Gastrocnemius medialis (tissue), 4 donors: ENCODE measurements around the gene PPFIBP1. TPM values are rescaled to one million over a fixed set of nuclear protein-coding genes. Genes with fewer than 3 reads are reported as not detected.
A peak's percentile ranks its signal among the peaks of the same experiment; 100 is the strongest.

Experiments used
- ATAC-seq, 2 donors: fragments of 150-250 bp; one replicate each; pipeline ENCODE4 v1.9.1; 2016
- DNase-seq, 2 donors: peaks; one replicate each; pipeline ENCODE4 v3.0.0-alpha.2; 2019
- H3K27ac ChIP-seq, 4 donors: fragments of 200-600 bp; sonication (generic); 1 replicate in 1 of 4; 2 replicates in 3 of 4; pipeline ENCODE4 v1.5.1; 2016 to 2018; ENCODE audit warnings: mild to moderate bottlenecking in 2 of 4, moderate library complexity in 1 of 4
- H3K27me3 ChIP-seq, 3 donors: fragments of 200-600 bp; sonication (generic) in 2 of 3; 1 replicate in 1 of 3; 2 replicates in 2 of 3; pipeline versions ENCODE4 v1.5.1 to v1.6.0; 2016 to 2019; ENCODE audit warnings: mild to moderate bottlenecking in 1 of 3, moderate library complexity in 1 of 3
- H3K36me3 ChIP-seq, 2 donors: fragments of 200-600 bp; sonication (generic) in 1 of 2; one replicate each; pipeline ENCODE4 v1.5.1; 2017 to 2018
- H3K4me1 ChIP-seq, 2 donors: fragments of 200-600 bp; sonication (generic) in 1 of 2; one replicate each; pipeline ENCODE4 v1.5.1; 2016 to 2017; ENCODE audit warnings: mild to moderate bottlenecking in 2 of 2
- H3K4me3 ChIP-seq, 4 donors: fragments of 200-600 bp; sonication (generic) in 3 of 4; 1 replicate in 1 of 4; 2 replicates in 3 of 4; pipeline ENCODE4 v1.5.1; 2016 to 2019; ENCODE audit warnings: mild to moderate bottlenecking in 2 of 4
- H3K9me3 ChIP-seq, 3 donors: fragments of 200-600 bp; sonication (generic) in 2 of 3; 1 replicate in 1 of 3; 2 replicates in 2 of 3; pipeline ENCODE4 v1.5.1; 2016 to 2019
- CTCF ChIP-seq, 5 experiments: fragments of 450-650 bp in 3 of 5; fragments of 200-600 bp in 2 of 5; sonication (generic) in 2 of 5; IDR thresholded peaks in 4 of 5; conservative IDR thresholded peaks in 1 of 5; 1 replicate in 4 of 5; 2 replicates in 1 of 5; pipeline ENCODE4 v1.5.1; 2016 to 2019; ENCODE audit warnings: antibody characterized with exemption in 5 of 5, mild to moderate bottlenecking in 3 of 5, moderate library complexity in 3 of 5
- POLR2A ChIP-seq, 2 donors: fragments of 450-650 bp; IDR thresholded peaks; one replicate each; pipeline ENCODE4 v1.6.1; 2017; ENCODE audit warnings: antibody characterized with exemption in 2 of 2, mild to moderate bottlenecking in 2 of 2, moderate library complexity in 2 of 2
- in situ Hi-C, 4 donors: fragments of 200-750 bp; cut with MboI; loops; one replicate each; pipeline versions ENCODE4 v1.15.0 to v1.8.0; 2017; ENCODE audit warnings: low sequenced_read_pairs in 4 of 4
- intact Hi-C: fragments of 100-400 bp; cut with DNase I; formaldehyde crosslinking; loops from one replicate; pipeline ENCODE4 v1.15.1; 2023; ENCODE audit warnings: low total_unique reads
- total RNA-seq, 4 donors: library from RNA; depleted of rRNA; stranded (reverse); fragments of >200 nt; gene quantifications; one replicate each; pipeline versions ENCODE4 v1.1.0 to v1.2.3, GENCODE V29; 2016

The PPFIBP1 gene
- total RNA-seq, 4 donors from 2014 or later: 18.3 to 33.2 (median 27.4) TPM

- in situ Hi-C loops (no loop called here), intact Hi-C loops (loop anchor here (2.0 kb wide), 1 partner anchor 132 kb away; no protein-coding TSS in a partner anchor)
- Histone ChIP-seq H3K9me3 (no peaks in the 10 kb centered on the region), H3K36me3 (no peaks in the 10 kb centered on the region), H3K4me3 (no peak overlapping the region), H3K4me1 (peaks cover 4 to 23% of the 10 kb centered on the region in 2 donors), H3K27me3 (no peaks in the 10 kb centered on the region), H3K27ac (no peak overlapping the region)
- TF ChIP-seq CTCF (IDR thresholded peaks at IDR 0.05 in 4 of 5, conservative IDR thresholded peaks at IDR 0.05 in 1 of 5): no peak
- no peak for TF ChIP-seq POLR2A (IDR thresholded peaks at IDR 0.05)
- no peak for DNase-seq
- ATAC-seq: no peak
Measured at GRCh38 chr12:27566626-27567025, 42.6 kb downstream of the PPFIBP1 start.

- ATAC-seq (peak in 1 of 2 donors; percentile 31), DNase-seq (no peak)
- intact Hi-C loops: no loop called here
- in situ Hi-C loops: no loop called here
- Histone ChIP-seq H3K4me1 (peaks cover 17 to 23% of the 10 kb centered on the region in 2 donors), H3K36me3 (no peaks in the 10 kb centered on the region), H3K27ac (no peak overlapping the region), H3K4me3 (no peak overlapping the region), H3K27me3 (no peaks in the 10 kb centered on the region), H3K9me3 (no peaks in the 10 kb centered on the region)
- TF ChIP-seq CTCF (IDR thresholded peaks at IDR 0.05 in 4 of 5, conservative IDR thresholded peaks at IDR 0.05 in 1 of 5) (no peak), POLR2A (IDR thresholded peaks at IDR 0.05) (no peak)
Measured at GRCh38 chr12:27571463-27571862, 47.5 kb downstream of the PPFIBP1 start.

- Histone ChIP-seq H3K36me3 (no peaks in the 10 kb centered on the region), H3K4me3 (no peak overlapping the region), H3K9me3 (no peaks in the 10 kb centered on the region), H3K4me1 (peaks cover 19 to 23% of the 10 kb centered on the region in 2 donors), H3K27me3 (no peaks in the 10 kb centered on the region), H3K27ac (peak overlapping the region in 1 of 4 donors; percentile 0)
- no peak for TF ChIP-seq POLR2A (IDR thresholded peaks at IDR 0.05)
- TF ChIP-seq CTCF (IDR thresholded peaks at IDR 0.05 in 4 of 5, conservative IDR thresholded peaks at IDR 0.05 in 1 of 5): no peak
- ATAC-seq (no peak), DNase-seq (no peak)
- intact Hi-C loops: no loop called here
- in situ Hi-C loops: no loop called here
Measured at GRCh38 chr12:27572486-27573255, 48.7 kb downstream of the PPFIBP1 start.

- in situ Hi-C loops: no loop called here
- no peak for ATAC-seq
Measured at GRCh38 chr12:27573972-27574371, 50.0 kb downstream of the PPFIBP1 start.

More at GRCh38 chr12:27573972-27574371, 50.0 kb downstream of the PPFIBP1 start:
- no peak for DNase-seq
- peak overlapping the region in 3 of 4 donors; percentile 8 to 29 (median 10) for H3K27ac ChIP-seq
- no peaks in the 10 kb centered on the region for H3K36me3 ChIP-seq
- TF ChIP-seq POLR2A (IDR thresholded peaks at IDR 0.05) (no peak), CTCF (IDR thresholded peaks at IDR 0.05 in 4 of 5, conservative IDR thresholded peaks at IDR 0.05 in 1 of 5) (no peak)
- no peaks in the 10 kb centered on the region for H3K9me3 ChIP-seq
- no peak overlapping the region for H3K4me3 ChIP-seq
- peaks cover 19 to 24% of the 10 kb centered on the region in 2 donors for H3K4me1 ChIP-seq
- intact Hi-C loops: no loop called here
- H3K27me3 ChIP-seq: no peaks in the 10 kb centered on the region
